Astrocyte (in vitro differentiated cells and primary cell): ENCODE data around the gene DCTPP1. TPM values are rescaled to one million over a fixed set of nuclear protein-coding genes. Genes with fewer than 3 reads are reported as not detected.

Source experiments
- DNase-seq: peaks from one replicate; pipeline ENCODE4 v3.0.0-alpha.2; 2010; ENCODE audit warnings: low read depth
- FAIRE-seq: peaks from 2 replicates; lab custom pipeline; 2011; peaks lifted over from hg19 to GRCh38; lab: Jason Lieb, UNC
- H2AFZ ChIP-seq: 2 replicates; pipeline ENCODE4 v1.6.0; 2012; ENCODE audit warnings: low read depth, low read length, inconsistent platforms
- H3K27ac ChIP-seq: 2 replicates; pipeline ENCODE4 v1.5.1; 2011; ENCODE audit warnings: low read depth, low read length, inconsistent platforms
- H3K27me3 ChIP-seq: 2 replicates; pipeline ENCODE4 v1.6.0; 2011; ENCODE audit warnings: low read length, inconsistent platforms; ENCODE audit not compliant: insufficient read depth
- H3K36me3 ChIP-seq: 2 replicates; pipeline ENCODE4 v1.5.1; 2011; ENCODE audit warnings: low read length, inconsistent platforms; ENCODE audit not compliant: insufficient read depth
- H3K4me1 ChIP-seq: 2 replicates; pipeline ENCODE4 v1.5.1; 2011; ENCODE audit warnings: low read length, inconsistent platforms; ENCODE audit not compliant: insufficient read depth
- H3K4me2 ChIP-seq: 2 replicates; pipeline ENCODE4 v1.6.0; 2012; ENCODE audit warnings: low read length, inconsistent platforms
- H3K4me3 ChIP-seq: 2 replicates; pipeline ENCODE4 v1.5.1; 2011; ENCODE audit warnings: low read depth, mild to moderate bottlenecking, low read length, inconsistent platforms; ENCODE audit not compliant: insufficient read depth
- H3K79me2 ChIP-seq: 2 replicates; pipeline ENCODE4 v1.6.0; 2012; ENCODE audit warnings: mild to moderate bottlenecking, low read length, inconsistent platforms; ENCODE audit not compliant: insufficient read depth
- H3K9ac ChIP-seq: 2 replicates; pipeline ENCODE4 v1.6.0; 2012; ENCODE audit warnings: mild to moderate bottlenecking, low read length, inconsistent platforms
- H3K9me3 ChIP-seq: 2 replicates; pipeline ENCODE4 v1.5.1; 2012; ENCODE audit warnings: low read depth, mild to moderate bottlenecking, low read length, inconsistent platforms; ENCODE audit not compliant: insufficient read depth
- H4K20me1 ChIP-seq: 2 replicates; pipeline ENCODE4 v1.6.0; 2012; ENCODE audit warnings: low read length, inconsistent platforms; ENCODE audit not compliant: insufficient read depth
- H3K27ac Mint-ChIP-seq: one replicate; pipeline ENCODE4 v1.8.0; 2021; ENCODE audit warnings: mild to moderate bottlenecking, mixed read lengths; ENCODE audit not compliant: unreplicated experiment
- H3K27me3 Mint-ChIP-seq: one replicate; pipeline ENCODE4 v1.8.0; 2021; ENCODE audit warnings: low read depth, mixed read lengths; ENCODE audit not compliant: unreplicated experiment
- H3K36me3 Mint-ChIP-seq: one replicate; pipeline ENCODE4 v1.8.0; 2021; ENCODE audit warnings: low read depth, mixed read lengths; ENCODE audit not compliant: unreplicated experiment
- H3K4me1 Mint-ChIP-seq: one replicate; pipeline ENCODE4 v1.8.0; 2021; ENCODE audit warnings: low read depth, mixed read lengths; ENCODE audit not compliant: unreplicated experiment
- H3K4me3 Mint-ChIP-seq: one replicate; pipeline ENCODE4 v1.8.0; 2021; ENCODE audit warnings: mild to moderate bottlenecking, moderate library complexity, mixed read lengths; ENCODE audit not compliant: unreplicated experiment
- H3K9me3 Mint-ChIP-seq: one replicate; pipeline ENCODE4 v1.8.0; 2021; ENCODE audit warnings: mild to moderate bottlenecking, mixed read lengths; ENCODE audit not compliant: unreplicated experiment
- EZH2 ChIP-seq: IDR thresholded peaks from 2 replicates; pipeline ENCODE4 v1.6.1; 2012; ENCODE audit warnings: mild to moderate bottlenecking, low read length, inconsistent platforms; ENCODE audit not compliant: insufficient read depth
- total RNA-seq: library from RNA; stranded (reverse); gene quantifications from 2 replicates; pipeline ENCODE4 v1.2.1, GENCODE V29; 2021
- TF ChIP-seq, protein P1 (sequence below): IDR thresholded peaks from 2 replicates; pipeline ENCODE4 v1.5.1; 2011; ENCODE audit warnings: low read depth, mild to moderate bottlenecking, inconsistent platforms, low read length, moderate library complexity; ENCODE audit not compliant: insufficient read depth

The DCTPP1 gene
- total RNA-seq, 1 donor from 2014 or later, result 36.5 TPM

DNA sequence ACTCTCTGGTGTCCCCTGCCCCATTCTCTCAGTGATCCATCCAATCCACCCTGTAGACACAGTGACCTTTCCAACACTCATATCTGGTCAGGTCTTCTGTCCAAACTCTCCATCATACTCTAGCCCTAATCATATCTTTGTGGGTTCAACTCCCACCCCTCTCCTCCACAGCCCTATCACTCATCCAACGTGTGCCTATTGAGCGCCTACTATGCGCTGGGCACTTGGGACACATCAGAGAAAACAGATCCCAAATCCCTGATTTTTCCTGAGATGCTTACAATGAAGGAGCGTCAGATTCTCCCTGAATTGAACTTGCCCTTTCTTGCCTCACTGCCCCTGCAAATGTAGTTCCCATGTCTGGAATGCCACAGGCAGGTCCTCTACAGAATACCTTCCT, 1.8 kb downstream of the DCTPP1 start:
- DNase-seq (no peak), FAIRE-seq (no peak)
- peaks cover 34% of the 10 kb centered on the region for H3K79me2 ChIP-seq
- Mint-ChIP-seq H3K27ac (no peak overlapping the region), H3K9me3 (no peaks in the 10 kb centered on the region), H3K36me3 (peaks cover 9% of the 10 kb centered on the region), H3K27me3 (no peaks in the 10 kb centered on the region), H3K4me3 (peak overlapping the region; percentile 52), H3K4me1 (peaks cover 3% of the 10 kb centered on the region)
- no peak overlapping the region for H3K4me3 ChIP-seq
- no peak for TF ChIP-seq EZH2
- TF ChIP-seq, protein P1, sequence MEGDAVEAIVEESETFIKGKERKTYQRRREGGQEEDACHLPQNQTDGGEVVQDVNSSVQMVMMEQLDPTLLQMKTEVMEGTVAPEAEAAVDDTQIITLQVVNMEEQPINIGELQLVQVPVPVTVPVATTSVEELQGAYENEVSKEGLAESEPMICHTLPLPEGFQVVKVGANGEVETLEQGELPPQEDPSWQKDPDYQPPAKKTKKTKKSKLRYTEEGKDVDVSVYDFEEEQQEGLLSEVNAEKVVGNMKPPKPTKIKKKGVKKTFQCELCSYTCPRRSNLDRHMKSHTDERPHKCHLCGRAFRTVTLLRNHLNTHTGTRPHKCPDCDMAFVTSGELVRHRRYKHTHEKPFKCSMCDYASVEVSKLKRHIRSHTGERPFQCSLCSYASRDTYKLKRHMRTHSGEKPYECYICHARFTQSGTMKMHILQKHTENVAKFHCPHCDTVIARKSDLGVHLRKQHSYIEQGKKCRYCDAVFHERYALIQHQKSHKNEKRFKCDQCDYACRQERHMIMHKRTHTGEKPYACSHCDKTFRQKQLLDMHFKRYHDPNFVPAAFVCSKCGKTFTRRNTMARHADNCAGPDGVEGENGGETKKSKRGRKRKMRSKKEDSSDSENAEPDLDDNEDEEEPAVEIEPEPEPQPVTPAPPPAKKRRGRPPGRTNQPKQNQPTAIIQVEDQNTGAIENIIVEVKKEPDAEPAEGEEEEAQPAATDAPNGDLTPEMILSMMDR, result no peak
- no peak overlapping the region for H3K27ac ChIP-seq
- H3K9ac ChIP-seq, result no peak overlapping the region
- H3K9me3 ChIP-seq, result no peaks in the 10 kb centered on the region
- no peak overlapping the region for H2AFZ ChIP-seq
- H3K36me3 ChIP-seq, result peaks cover 18% of the 10 kb centered on the region
- peaks cover 10% of the 10 kb centered on the region for H4K20me1 ChIP-seq
- peaks cover 14% of the 10 kb centered on the region for H3K4me1 ChIP-seq
- H3K27me3 ChIP-seq, result no peaks in the 10 kb centered on the region
- H3K4me2 ChIP-seq, result no peak overlapping the region

GRCh38 chr16:30421010-30421409, 8.8 kb downstream of the DCTPP1 start:
- peaks cover 9% of the 10 kb centered on the region for H3K79me2 ChIP-seq
- no peaks in the 10 kb centered on the region for H3K9me3 ChIP-seq
- no peak overlapping the region for H3K27ac ChIP-seq
- FAIRE-seq, result no peak
- no peaks in the 10 kb centered on the region for H3K4me1 ChIP-seq
- Mint-ChIP-seq H3K27me3 (no peaks in the 10 kb centered on the region), H3K36me3 (peaks cover 19% of the 10 kb centered on the region), H3K27ac (no peak overlapping the region), H3K4me1 (peaks cover 7% of the 10 kb centered on the region), H3K9me3 (no peaks in the 10 kb centered on the region), H3K4me3 (no peak overlapping the region)
- no peak overlapping the region for H2AFZ ChIP-seq
- H4K20me1 ChIP-seq, result peaks cover 26% of the 10 kb centered on the region
- DNase-seq, result no peak
- TF ChIP-seq EZH2, result no peak
- TF ChIP-seq, protein P1, result no peak
- H3K36me3 ChIP-seq, result peaks cover 9% of the 10 kb centered on the region
- H3K9ac ChIP-seq, result no peak overlapping the region
- no peak overlapping the region for H3K4me2 ChIP-seq
- H3K27me3 ChIP-seq, result no peaks in the 10 kb centered on the region
- no peak overlapping the region for H3K4me3 ChIP-seq

DNA sequence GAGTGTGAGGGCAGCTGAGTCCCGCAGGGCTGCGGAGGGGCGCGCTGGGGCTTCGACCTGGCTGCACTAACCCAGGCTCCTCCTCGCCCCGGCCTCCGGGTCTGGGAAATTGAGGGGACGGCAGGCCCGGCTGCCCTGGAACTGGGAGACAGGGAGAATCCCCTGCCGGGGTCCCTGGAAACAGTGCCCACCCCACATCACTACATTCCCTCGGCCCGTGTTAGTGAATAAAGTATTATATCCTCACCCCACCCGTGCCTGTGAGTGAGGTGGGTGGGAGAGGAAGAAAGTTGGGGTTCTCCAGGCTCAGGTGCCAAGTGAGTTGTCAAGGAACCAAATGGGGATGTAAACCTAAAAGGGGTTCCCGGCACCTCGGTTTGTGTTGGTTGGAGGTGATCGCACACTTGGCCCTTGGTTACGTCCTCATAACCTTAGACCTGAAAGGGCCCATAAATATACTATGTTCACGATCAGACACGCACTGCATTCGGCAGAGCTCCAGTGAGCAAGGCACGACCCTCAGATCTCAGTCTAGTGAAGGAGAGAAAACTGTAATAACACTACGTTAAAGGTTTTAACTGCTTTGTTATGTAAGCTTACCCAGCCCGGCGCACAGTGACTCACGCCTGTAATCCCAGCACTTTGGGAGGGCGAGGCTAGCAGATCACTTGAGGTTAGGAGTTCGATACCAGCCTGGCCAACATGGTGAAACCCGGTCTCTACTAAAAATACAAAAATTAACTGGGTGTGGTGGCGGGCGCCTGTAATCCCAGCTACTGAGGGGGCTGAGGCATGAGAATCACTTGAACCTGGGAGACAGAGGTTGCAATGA, 11.3 kb downstream of the DCTPP1 start:
- H3K27ac Mint-ChIP-seq, result no peak overlapping the region
- Histone ChIP-seq H3K9ac (peak overlapping the region; percentile 67), H2AFZ (peak overlapping the region; percentile 93)

More for the DNA sequence above, 11.3 kb downstream of the DCTPP1 start:
- Histone ChIP-seq H3K4me2 (peak overlapping the region; percentile 89), H3K79me2 (peaks cover 6% of the 10 kb centered on the region), H3K4me1 (no peaks in the 10 kb centered on the region), H3K9me3 (no peaks in the 10 kb centered on the region), H4K20me1 (peaks cover 30% of the 10 kb centered on the region), H3K4me3 (peak overlapping the region; percentile 63), H3K27ac (peak overlapping the region; percentile 20), H3K36me3 (peaks cover 2% of the 10 kb centered on the region), H3K27me3 (no peaks in the 10 kb centered on the region)
- FAIRE-seq (no peak), DNase-seq (no peak)
- H3K4me3 Mint-ChIP-seq, result peak overlapping the region; percentile 45
- H3K36me3 Mint-ChIP-seq, result peaks cover 21% of the 10 kb centered on the region
- no peaks in the 10 kb centered on the region for H3K27me3 Mint-ChIP-seq
- peaks cover 4% of the 10 kb centered on the region for H3K4me1 Mint-ChIP-seq
- H3K9me3 Mint-ChIP-seq, result no peaks in the 10 kb centered on the region
- TF ChIP-seq, protein P1, result no peak
- TF ChIP-seq EZH2, result no peak
